Endothelial cell (in vitro differentiated cells): Measurements from ENCODE around the gene SLC26A9. TPM values are rescaled to one million over a fixed set of nuclear protein-coding genes. Genes with fewer than 3 reads are reported as not detected.

Experiments
- DNase-seq: peaks from one replicate; pipeline ENCODE4 v3.0.0; 2021; ENCODE audit warnings: low spot score
- H3K27ac Mint-ChIP-seq: one replicate; pipeline ENCODE4 v1.8.0; 2021; ENCODE audit warnings: mixed read lengths, inconsistent platforms; ENCODE audit not compliant: unreplicated experiment
- H3K27me3 Mint-ChIP-seq: one replicate; pipeline ENCODE4 v1.8.0; 2021; ENCODE audit warnings: mild to moderate bottlenecking, moderate library complexity, mixed read lengths, inconsistent platforms; ENCODE audit not compliant: unreplicated experiment
- H3K36me3 Mint-ChIP-seq: one replicate; pipeline ENCODE4 v1.8.0; 2021; ENCODE audit warnings: mild to moderate bottlenecking, low read depth, mixed read lengths, inconsistent platforms; ENCODE audit not compliant: unreplicated experiment
- H3K4me1 Mint-ChIP-seq: one replicate; pipeline ENCODE4 v1.8.0; 2021; ENCODE audit warnings: mild to moderate bottlenecking, mixed read lengths, inconsistent platforms; ENCODE audit not compliant: unreplicated experiment
- H3K4me3 Mint-ChIP-seq: one replicate; pipeline ENCODE4 v1.8.0; 2021; ENCODE audit warnings: mild to moderate bottlenecking, mixed read lengths, inconsistent platforms; ENCODE audit not compliant: unreplicated experiment
- H3K9me3 Mint-ChIP-seq: one replicate; pipeline ENCODE4 v1.8.0; 2021; ENCODE audit warnings: mixed read lengths, inconsistent platforms; ENCODE audit not compliant: unreplicated experiment
- total RNA-seq: library from RNA; stranded (reverse); fragmentation: NEBNext Ultra II Directional; extraction: Animal tissue kit (Norgen Biotek cat#: 25700); gene quantifications from one replicate; pipeline ENCODE4 v1.2.1, GENCODE V29; 2021; ENCODE audit not compliant: unreplicated experiment
- TF ChIP-seq, protein P1 (sequence below): fragments of 200-600 bp; sonication (generic); IDR thresholded peaks from one replicate; pipeline ENCODE4 v1.5.0; 2021; ENCODE audit warnings: antibody characterized with exemption; ENCODE audit not compliant: unreplicated experiment

The SLC26A9 gene
- total RNA-seq, 1 donor from 2014 or later, result not detected

DNA sequence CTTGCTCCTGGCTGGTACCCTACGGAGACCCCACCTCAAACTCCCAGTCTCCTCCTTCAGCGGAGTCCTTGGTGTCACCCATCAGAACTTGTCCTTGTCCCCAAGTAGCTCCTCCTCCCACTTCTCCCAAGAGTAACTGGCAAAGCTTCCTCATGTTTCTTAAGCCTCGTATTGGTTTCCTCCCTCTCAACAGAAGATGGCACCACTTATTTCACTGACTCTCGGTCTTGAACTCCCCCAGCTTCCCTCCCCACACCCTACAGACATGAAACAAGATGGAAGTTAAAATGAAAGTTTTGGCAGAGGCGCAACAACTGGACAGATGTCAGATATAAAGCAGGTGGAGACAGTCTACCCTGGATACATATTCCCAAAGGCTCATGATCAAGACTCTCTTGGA, 46.5 kb upstream of the SLC26A9 start:
- H3K4me3 Mint-ChIP-seq, result no peak overlapping the region
- H3K4me1 Mint-ChIP-seq, result peaks cover 8% of the 10 kb centered on the region
- H3K27ac Mint-ChIP-seq, result no peak overlapping the region
- no peaks in the 10 kb centered on the region for H3K27me3 Mint-ChIP-seq
- TF ChIP-seq, protein P1, sequence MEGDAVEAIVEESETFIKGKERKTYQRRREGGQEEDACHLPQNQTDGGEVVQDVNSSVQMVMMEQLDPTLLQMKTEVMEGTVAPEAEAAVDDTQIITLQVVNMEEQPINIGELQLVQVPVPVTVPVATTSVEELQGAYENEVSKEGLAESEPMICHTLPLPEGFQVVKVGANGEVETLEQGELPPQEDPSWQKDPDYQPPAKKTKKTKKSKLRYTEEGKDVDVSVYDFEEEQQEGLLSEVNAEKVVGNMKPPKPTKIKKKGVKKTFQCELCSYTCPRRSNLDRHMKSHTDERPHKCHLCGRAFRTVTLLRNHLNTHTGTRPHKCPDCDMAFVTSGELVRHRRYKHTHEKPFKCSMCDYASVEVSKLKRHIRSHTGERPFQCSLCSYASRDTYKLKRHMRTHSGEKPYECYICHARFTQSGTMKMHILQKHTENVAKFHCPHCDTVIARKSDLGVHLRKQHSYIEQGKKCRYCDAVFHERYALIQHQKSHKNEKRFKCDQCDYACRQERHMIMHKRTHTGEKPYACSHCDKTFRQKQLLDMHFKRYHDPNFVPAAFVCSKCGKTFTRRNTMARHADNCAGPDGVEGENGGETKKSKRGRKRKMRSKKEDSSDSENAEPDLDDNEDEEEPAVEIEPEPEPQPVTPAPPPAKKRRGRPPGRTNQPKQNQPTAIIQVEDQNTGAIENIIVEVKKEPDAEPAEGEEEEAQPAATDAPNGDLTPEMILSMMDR, result no peak
- no peak for DNase-seq
- H3K9me3 Mint-ChIP-seq, result no peaks in the 10 kb centered on the region
- H3K36me3 Mint-ChIP-seq, result peaks cover 7% of the 10 kb centered on the region

DNA sequence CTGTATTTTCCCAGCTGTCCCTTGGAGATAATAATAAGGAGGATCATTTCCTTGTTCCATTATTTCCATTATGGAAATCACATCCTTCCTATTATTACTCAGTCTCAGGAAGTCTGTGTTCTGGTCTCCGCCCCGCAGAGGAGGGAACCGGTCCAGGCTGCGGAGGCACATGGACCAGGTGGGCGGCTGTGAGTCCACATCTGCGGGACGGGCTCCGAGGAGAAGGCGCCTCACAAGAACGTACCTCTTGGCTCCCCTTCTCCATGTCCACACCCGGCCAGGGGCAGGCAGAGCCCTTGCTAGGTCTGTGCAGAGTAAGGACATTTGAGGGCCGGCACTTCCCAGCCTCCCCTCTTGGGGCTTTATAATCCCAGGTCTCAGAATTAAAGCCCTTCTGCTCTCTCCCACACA, 45.3 kb upstream of the SLC26A9 start:
- no peak for DNase-seq
- Mint-ChIP-seq H3K4me3 (no peak overlapping the region), H3K27ac (no peak overlapping the region), H3K4me1 (no peaks in the 10 kb centered on the region), H3K36me3 (peaks cover 7% of the 10 kb centered on the region), H3K9me3 (no peaks in the 10 kb centered on the region), H3K27me3 (no peaks in the 10 kb centered on the region)
- TF ChIP-seq, protein P1, result no peak

DNA sequence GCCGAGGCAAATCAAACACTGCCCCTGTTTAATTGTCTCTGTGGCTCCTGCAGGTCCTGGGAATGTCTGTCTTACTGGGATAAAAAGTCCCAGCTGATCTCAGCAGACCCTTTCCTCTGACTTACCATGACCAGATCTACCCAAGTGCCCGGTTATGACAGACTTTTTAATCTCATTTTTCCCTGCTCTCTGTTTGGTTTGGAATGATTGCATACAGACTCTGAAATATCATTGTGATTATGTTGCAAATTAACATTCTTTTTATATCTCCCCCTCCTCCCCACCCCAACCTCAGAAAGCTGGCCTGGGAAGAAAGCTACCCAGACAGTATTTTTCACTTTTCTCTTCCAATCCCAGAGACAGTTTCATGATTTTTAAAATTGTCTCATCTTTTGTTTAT, 43.6 kb upstream of the SLC26A9 start:
- TF ChIP-seq, protein P1, result no peak
- DNase-seq, result no peak
- no peak overlapping the region for H3K27ac Mint-ChIP-seq
- H3K4me3 Mint-ChIP-seq, result no peak overlapping the region
- no peaks in the 10 kb centered on the region for H3K27me3 Mint-ChIP-seq
- H3K9me3 Mint-ChIP-seq, result no peaks in the 10 kb centered on the region
- H3K4me1 Mint-ChIP-seq, result no peaks in the 10 kb centered on the region
- H3K36me3 Mint-ChIP-seq, result peaks cover 7% of the 10 kb centered on the region

DNA sequence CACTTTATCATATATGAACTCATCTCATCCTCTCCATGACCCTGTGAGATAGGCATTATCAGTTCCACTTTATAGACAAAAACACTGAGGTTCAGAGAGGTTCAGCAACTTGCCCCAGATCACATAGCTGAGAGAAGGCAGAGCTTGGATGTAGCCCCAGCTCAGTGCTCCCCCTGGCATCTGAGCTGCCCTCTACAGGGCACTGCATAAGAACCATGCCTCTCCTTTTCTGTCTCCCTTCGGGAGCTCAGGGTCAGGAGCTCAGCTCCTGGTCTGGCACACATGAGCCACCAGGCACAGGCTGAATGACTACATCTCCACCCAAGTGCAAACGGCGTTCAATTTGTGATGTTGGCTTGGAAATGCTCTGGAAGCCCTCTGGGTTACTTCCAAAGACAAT, 43.0 kb upstream of the SLC26A9 start:
- no peak for DNase-seq
- Mint-ChIP-seq H3K9me3 (no peaks in the 10 kb centered on the region), H3K27ac (no peak overlapping the region), H3K4me3 (no peak overlapping the region), H3K4me1 (no peaks in the 10 kb centered on the region), H3K27me3 (no peaks in the 10 kb centered on the region), H3K36me3 (peaks cover 7% of the 10 kb centered on the region)
- TF ChIP-seq, protein P1, result no peak

DNA sequence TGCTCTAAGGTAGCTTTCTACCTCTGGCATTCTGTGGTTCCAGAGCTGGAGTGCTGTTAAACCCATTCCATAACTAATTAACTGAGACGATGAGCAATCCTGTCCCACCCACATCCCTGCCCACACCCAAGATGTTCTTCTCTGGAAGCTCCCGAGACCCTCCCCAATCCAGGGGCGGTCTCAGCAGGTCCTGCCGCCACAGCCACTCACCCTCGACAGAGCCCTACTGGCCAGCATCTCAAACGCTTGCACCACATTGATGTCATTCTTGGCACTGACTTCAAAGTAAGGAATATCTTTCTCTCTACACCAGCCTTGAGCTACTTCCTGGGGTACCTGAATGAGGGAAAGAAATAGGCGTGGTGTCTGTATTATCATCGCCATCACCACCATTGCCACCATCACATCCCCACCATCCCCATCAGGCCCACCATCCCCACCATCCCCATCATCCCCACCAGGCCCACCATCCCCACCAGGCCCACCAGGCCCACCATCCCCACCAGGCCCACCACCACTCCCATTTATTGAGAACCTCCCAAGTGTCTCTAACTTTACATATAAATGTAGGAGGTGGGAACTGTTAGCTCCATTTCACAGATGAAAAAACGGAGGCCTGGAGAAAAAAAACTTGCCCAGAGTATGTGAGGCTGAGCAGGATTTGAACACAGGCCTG, 42.2 kb upstream of the SLC26A9 start:
- TF ChIP-seq, protein P1, result no peak
- no peaks in the 10 kb centered on the region for H3K9me3 Mint-ChIP-seq
- DNase-seq, result no peak
- no peak overlapping the region for H3K27ac Mint-ChIP-seq
- no peaks in the 10 kb centered on the region for H3K4me1 Mint-ChIP-seq
- H3K4me3 Mint-ChIP-seq, result no peak overlapping the region
- H3K36me3 Mint-ChIP-seq, result peaks cover 7% of the 10 kb centered on the region
- H3K27me3 Mint-ChIP-seq, result peaks cover under 1% of the 10 kb centered on the region
